NB4 (cell line): Measurements from ENCODE around the gene PIP5K1B.

ENCODE experiments used
- POLR2A ChIP-seq: IDR thresholded peaks from 2 replicates; pipeline ENCODE4 v1.6.1; 2011; ENCODE audit warnings: mild to moderate bottlenecking; ENCODE audit not compliant: insufficient read length; ENCODE audit errors: extremely low read depth
- TF ChIP-seq, protein P1 (sequence below): IDR thresholded peaks from one replicate; pipeline ENCODE4 v1.5.1; 2012; ENCODE audit warnings: low read depth, low read length

DNA sequence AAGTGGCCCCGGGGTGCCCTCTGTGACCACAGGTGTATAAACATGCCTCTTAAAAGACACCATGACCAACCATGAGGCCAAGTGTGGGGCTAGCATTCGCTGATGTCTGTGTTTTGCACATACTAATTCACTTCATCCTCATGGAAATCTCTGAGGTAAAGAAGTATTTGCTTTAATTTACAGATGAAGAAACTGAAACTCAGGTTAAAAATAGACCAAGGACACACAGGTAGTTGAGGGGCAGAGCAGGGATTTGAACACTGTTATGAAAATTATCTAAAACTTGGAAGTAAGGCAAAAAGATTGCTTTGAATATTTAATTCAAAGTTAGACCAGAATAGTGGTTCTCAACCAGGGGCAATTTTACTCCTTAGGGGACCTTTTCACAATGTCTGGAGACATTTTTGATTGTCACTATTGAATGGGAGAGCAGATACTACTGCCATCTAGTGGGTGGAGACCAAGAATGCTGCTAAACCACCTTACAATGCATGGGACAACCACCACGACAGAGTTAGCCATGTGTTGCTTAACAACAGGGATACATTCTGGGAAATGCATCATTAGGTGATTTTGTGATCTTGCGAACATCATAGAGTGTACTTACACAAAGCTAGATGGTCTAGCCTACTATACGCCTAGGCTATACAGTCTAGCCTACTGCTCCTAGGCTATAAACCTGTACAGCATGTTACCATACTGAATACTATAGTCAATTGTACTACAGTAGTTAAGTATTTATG, 322.5 kb downstream of the PIP5K1B start:
- TF ChIP-seq, protein P1, sequence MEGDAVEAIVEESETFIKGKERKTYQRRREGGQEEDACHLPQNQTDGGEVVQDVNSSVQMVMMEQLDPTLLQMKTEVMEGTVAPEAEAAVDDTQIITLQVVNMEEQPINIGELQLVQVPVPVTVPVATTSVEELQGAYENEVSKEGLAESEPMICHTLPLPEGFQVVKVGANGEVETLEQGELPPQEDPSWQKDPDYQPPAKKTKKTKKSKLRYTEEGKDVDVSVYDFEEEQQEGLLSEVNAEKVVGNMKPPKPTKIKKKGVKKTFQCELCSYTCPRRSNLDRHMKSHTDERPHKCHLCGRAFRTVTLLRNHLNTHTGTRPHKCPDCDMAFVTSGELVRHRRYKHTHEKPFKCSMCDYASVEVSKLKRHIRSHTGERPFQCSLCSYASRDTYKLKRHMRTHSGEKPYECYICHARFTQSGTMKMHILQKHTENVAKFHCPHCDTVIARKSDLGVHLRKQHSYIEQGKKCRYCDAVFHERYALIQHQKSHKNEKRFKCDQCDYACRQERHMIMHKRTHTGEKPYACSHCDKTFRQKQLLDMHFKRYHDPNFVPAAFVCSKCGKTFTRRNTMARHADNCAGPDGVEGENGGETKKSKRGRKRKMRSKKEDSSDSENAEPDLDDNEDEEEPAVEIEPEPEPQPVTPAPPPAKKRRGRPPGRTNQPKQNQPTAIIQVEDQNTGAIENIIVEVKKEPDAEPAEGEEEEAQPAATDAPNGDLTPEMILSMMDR = peak; percentile 54
- no peak for TF ChIP-seq POLR2A
